Activated T-helper 9 cell treated with anti-CD3 and anti-CD28 coated beads, Interleukin-2, amount 50 U/mL, for 16 hours (primary cell): ENCODE results near the gene PDIA5.

Source experiments
- DNase-seq: peaks from one replicate; pipeline ENCODE4 v3.0.0-alpha.2; 2020; ENCODE audit warnings: low read depth

PDIA5 gene

DNA sequence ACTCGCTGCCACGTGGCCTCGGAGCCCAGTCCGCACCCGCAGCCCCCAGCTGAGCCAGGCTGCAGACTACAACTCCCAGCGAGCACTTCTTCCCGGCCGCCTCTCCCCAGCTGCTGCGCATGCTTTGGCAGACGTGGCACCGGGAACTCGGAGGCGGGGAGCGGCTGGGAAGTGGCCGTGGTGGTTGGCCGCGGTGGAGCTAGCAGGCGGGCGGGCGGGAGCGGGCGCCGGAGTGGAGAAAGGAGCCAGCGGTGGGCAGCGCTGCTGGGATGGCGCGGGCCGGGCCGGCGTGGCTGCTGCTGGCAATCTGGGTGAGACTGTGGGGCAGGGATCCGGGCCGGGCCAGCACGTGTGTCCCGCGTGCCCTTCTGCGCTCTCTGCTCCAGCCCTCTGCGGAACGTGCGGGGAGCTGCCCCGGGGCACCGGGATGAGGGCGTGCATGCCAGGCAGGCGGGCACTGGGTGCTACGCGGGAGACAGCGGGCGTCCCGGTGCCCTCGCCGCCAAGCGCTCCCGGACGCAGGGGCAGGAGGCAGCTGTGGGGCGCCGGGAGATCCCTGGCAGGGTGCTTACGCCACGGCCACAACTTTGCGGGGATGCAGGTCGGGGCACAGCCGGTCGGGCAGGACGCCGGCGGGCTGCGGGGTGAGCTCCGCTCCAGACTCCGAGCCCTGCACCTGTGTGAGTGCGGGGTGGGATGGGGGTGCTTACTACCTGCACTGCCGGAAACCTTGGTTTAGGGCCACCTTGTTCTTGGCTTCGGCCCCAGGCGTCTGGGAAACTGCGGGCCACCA, at the start of gene PDIA5:
TSS of gene PDIA5 (plus strand) at position 130 of the 793 bp plus-strand sequence. CDS start at position 270, 140 bp downstream.
- DNase-seq: peak; percentile 57

GRCh38 chr3:123018683-123019082, 48.1 kb upstream of the PDIA5 start:
- no peak for DNase-seq

DNA sequence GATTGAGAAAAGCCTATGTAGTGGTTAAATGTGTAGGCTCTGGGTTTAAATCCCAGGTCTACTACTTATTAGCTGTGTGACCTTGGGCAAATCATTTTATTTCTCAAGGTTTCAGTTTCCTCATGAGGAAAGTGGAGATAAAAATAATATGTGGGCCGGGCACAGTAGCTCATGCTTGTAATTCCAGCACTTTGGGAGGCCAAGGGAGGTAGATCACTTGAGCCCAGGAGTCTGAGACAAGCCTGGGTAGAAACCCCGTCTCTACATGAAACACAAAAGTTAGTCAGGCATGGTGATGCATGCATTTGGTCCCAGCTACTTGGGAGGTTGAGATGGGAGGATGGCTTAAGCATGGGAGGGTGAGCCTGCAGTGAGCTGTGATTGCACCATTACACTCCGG, 47.7 kb upstream of the PDIA5 start:
- DNase-seq: no peak

GRCh38 chr3:123019591-123019990, 47.2 kb upstream of the PDIA5 start:
- no peak for DNase-seq

DNA sequence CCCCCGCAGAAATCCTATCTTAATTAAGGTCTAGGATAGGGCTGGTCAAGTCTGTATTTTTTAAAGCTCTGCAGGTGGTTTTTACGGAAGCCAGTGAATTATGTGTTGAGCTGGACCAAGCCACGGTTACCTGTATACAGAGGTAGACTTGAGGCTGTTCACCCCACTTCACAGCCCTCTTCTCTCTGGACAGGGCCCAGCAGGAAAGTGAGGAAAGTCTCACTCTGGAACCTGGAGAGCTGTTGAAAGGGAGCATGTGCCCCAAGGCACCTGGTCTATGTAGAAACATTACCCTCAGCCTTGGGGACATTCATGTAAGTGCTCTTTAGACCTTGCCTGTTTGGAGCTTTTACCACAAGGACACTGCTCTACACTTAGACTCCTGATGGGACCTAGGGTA, 46.1 kb upstream of the PDIA5 start:
- no peak for DNase-seq

GRCh38 chr3:123021388-123021787, 45.4 kb upstream of the PDIA5 start:
- DNase-seq: no peak

- no peak for DNase-seq
These were observed 44.8 kb upstream of the PDIA5 start for GRCh38 chr3:123021996-123022510.

DNA sequence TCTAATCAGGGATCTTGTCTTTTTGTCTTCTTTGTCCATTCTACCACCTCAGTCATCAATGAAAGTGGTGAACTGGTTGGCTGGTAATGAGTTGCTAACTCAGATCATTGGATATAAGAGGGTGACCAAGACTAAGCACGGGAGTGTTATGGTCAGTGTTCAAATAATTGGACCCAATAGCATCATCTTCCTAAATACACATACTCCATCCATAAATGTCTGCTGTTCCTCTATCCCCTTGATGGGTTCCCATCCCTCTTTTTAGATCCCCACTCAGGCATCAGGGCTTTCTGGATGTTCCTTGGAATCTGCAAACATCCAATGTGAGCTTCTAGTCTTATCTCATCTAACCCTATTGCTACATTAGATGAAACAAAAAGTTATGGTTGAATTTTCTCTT, 42.8 kb upstream of the PDIA5 start:
- no peak for DNase-seq

DNA sequence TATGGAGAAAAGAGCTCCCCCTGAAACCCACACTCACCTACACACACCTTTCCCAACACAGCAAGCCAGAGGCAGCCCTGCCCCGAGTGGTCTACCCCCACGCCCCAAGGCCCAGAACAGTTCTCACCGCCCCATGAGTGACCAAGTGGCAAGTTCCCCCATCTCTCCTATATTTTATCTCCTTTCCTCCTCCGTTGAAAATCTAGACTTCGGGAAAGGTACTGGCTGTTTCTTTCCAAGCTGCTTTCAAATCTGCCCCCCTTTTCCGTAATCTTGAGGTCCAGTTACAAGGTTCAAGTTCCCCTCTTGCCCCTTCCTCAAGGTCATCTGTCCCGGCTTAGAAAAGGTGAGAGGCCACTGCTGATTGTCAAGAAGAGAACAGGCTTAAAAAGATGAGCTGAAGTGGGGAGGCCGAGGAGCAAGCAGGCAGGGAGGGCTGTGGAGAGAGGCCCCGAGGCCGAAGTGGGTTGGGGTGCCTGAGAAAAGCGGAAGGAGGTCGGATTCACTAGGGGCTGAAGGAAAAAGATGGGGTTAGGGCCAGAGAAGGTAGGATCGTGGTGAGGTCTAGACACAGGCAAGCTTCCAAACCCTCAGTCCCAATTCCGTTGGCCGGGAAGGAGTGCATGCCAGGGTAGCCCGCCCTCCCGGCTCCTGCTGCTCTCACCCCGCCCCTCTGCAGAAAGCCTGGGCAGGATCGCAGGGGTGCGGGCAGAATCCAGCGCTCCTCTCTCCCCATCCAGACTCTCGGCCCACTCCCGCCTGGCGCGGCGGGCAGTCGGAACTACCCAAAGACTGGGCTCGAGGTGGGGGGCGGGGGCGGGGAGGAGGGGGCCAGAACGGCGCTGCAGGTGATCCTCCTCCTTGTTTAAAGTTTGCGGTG, 40.9 kb upstream of the PDIA5 start:
- DNase-seq: no peak

DNA sequence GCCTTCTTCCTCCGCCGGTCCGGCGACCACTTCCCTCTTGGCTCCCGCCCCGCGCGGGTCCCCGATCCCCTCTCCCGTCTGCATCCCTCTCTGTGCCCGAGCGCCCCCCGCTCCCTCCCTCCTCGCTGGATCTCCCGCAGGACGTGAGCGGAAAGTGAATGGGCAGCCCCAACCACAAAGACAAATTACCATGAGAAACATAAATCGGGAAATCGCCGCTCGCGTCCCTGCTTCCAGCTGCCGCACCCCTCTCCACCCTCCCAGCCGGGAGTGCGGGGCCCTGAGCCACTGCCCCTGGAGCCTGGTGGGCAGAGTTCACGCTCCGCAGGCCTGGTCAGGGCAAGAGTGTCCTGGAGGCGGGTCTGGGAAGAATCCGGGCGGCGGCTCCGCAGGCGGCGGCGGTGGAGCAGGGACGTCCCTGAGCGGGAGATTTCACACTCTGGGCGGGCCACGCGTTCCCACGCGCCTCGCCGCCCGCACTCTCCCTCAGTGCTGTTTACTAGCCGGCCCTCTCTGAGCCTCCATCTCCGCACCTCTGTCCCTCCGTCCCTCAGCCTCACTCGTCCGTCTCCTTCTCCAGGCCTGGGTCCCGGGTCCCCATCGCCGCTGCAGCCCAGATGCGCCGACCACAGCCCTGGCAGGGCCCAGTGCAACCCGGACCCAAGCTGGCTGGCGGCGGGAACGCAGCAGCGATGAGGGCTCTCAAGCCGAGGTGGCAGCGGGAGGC, 40.1 kb upstream of the PDIA5 start:
- no peak for DNase-seq

- DNase-seq: no peak
These were observed 39.3 kb upstream of the PDIA5 start, which contains the start of gene SEMA5B for GRCh38 chr3:123027292-123028232. SEMA5B (minus strand) TSS chr3:123027763; CDS start chr3:122961263, 66,500 bp downstream.

DNA sequence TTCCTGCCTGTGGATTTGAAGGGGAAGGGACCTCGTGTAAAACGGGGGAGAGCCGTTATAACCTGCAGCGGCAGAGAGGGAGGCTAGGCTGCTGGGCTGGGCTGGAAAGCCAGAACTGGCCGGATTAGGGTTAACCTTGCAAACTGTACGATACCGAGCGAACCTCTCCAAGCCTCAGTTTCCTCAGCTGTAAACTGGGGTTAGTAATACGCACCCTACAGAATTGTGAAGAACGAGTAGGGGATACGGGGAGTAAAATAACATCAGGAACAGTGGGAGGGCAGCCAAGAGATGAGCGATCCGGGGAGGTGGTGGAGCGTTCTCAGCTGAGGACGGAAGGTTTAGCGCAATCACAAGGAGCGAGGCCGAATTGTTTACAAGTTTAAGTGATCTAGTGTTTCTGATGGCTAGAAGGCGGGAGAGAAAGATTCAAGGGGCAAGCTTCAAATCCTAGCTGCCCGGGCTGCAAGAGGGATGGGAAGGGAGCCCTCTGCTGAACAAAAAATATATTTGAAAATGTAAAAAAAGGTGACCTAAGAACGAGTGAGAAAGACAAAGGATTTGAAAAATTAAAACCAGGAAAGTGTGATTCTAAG, 38.5 kb upstream of the PDIA5 start:
- no peak for DNase-seq

DNA sequence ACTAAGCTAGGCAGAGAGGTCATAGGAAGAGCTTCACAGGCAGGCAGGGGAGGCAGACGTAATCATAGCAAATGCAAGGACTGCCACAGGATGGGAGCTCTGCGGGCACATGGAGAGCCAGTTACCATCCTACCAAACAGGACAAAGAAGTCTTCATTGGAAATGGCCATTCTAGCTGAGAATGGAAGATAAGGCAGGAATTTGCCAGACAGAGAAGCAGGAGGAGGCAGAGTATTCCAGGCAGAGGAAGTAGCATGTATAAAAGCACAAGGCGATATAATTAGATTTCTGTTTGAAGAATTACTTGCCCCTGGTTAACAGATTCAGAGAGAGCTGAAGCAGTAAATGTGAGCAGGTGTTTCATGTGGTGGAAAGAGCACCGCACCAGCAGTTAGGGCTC, 35.8 kb upstream of the PDIA5 start:
- DNase-seq: no peak

- no peak for DNase-seq
These were observed 34.8 kb upstream of the PDIA5 start for GRCh38 chr3:123032057-123032456.

DNA sequence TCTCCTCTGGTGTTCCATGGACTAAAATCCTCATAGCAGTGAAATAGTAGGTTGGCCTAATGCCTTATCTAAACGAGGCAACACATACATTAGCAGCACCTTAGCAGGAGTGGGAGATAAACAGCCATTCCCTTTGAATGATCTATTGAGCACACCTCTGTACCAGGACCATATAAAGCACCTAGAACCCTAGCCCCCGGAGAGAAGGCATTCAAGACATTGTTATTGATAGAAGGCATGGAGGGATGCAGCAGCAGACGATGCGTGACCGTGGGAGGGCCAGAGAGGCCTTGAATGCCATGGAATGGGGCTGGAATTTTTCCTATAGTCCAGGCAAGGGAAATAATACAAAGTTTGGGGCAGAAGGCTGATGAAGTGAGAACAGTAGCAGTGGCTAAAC, 32.7 kb upstream of the PDIA5 start:
- DNase-seq: no peak

DNA sequence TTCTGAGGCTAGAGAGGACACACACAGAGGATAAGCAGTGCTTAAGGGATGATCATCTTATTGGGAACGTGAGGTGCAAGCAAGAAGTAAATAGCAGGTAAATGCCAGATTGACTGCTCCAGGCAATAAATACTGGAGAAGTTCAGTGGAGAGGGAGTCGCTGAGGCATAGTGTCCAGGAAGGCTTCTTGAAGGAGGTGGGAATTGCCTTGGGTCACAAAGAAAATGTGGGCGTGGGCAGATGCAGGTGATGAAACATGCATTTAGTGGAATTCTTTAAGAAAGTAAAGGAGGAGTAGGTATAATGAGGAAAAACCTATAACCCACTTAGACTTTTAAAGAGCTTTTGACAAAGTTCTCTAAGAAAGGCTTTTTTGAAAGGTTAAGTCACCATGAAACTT, 31.8 kb upstream of the PDIA5 start:
- no peak for DNase-seq

- DNase-seq: no peak
These were observed 30.3 kb upstream of the PDIA5 start for GRCh38 chr3:123036352-123037014.

- DNase-seq: no peak
These were observed 29.8 kb upstream of the PDIA5 start for GRCh38 chr3:123037015-123037375.

GRCh38 chr3:123038751-123039150, 28.1 kb upstream of the PDIA5 start:
- no peak for DNase-seq

DNA sequence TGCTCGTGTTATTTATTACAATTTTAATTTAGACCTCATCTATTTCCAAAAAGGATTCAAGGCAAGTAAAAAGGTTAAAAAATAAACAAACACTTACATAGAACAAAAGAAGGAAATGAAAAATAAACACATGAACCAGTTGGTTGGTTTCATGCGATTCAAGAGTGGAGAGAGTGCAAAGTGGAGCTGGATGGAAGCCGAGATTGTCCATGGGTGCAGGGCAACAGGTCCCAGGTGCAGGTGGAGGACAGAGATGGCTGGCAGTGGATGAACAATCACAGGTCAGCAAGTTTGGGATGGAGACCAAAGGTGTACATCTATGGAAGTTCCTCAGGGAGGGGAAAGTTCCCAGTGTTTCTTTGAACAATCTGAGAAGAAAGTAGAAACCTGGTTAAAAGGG, 27.6 kb upstream of the PDIA5 start:
- no peak for DNase-seq
